ENCODE measurements around the gene ANKS1A.
"Not testable (repeated sequence)": the region's sequence is repeated elsewhere in the genome, so short reads cannot be mapped to it uniquely, and the experiment has no call there.

Gene ANKS1A

GRCh38 chr6:35093783-35094182 is 204.7 kb downstream of the ANKS1A start:
- Mint-ChIP-seq H3K36me3 (ENCODE audit: low read depth) (no peaks in the 10 kb centered on the region), H3K4me3 (no peak overlapping the region), H3K27me3 (ENCODE audit: low read depth, poor library complexity) (no peaks in the 10 kb centered on the region), H3K4me1 (peaks cover 54% of the 10 kb centered on the region), H3K27ac (no peak overlapping the region), H3K9me3 (no peaks in the 10 kb centered on the region)
- DNase-seq = no peak
- TF ChIP-seq CTCF (IDR thresholded peaks at IDR 0.05) = no peak

- peaks cover 54% of the 10 kb centered on the region for H3K4me1 Mint-ChIP-seq
Observed at GRCh38 chr6:35094183-35094582, 205.1 kb downstream of the ANKS1A start.

GRCh38 chr6:35096129-35096862 is 207.2 kb downstream of the ANKS1A start:
- no peak overlapping the region for H3K4me3 Mint-ChIP-seq
- TF ChIP-seq CTCF (IDR thresholded peaks at IDR 0.05) = no peak
- H3K36me3 Mint-ChIP-seq (ENCODE audit: low read depth) = no peaks in the 10 kb centered on the region
- H3K4me1 Mint-ChIP-seq = peaks cover 40% of the 10 kb centered on the region
- H3K27me3 Mint-ChIP-seq (ENCODE audit: low read depth, poor library complexity) = no peaks in the 10 kb centered on the region
- peak overlapping the region; percentile 29 for H3K27ac Mint-ChIP-seq
- DNase-seq = no peak
- H3K9me3 Mint-ChIP-seq = no peaks in the 10 kb centered on the region

More at GRCh38 chr6:35094183-35094582, 205.1 kb downstream of the ANKS1A start:
- no peak for TF ChIP-seq CTCF (IDR thresholded peaks at IDR 0.05)
- H3K4me3 Mint-ChIP-seq = no peak overlapping the region
- H3K9me3 Mint-ChIP-seq = no peaks in the 10 kb centered on the region
- H3K36me3 Mint-ChIP-seq (ENCODE audit: low read depth) = no peaks in the 10 kb centered on the region
- no peaks in the 10 kb centered on the region for H3K27me3 Mint-ChIP-seq (ENCODE audit: low read depth, poor library complexity)
- no peak for DNase-seq
- H3K27ac Mint-ChIP-seq = no peak overlapping the region

GRCh38 chr6:35099116-35099515 is 210.1 kb downstream of the ANKS1A start:
- peaks cover 4% of the 10 kb centered on the region for H3K36me3 Mint-ChIP-seq (ENCODE audit: low read depth)
- H3K9me3 Mint-ChIP-seq = peaks cover 4% of the 10 kb centered on the region
- H3K4me1 Mint-ChIP-seq = peaks cover 15% of the 10 kb centered on the region
- H3K27ac Mint-ChIP-seq = no peak overlapping the region
- H3K27me3 Mint-ChIP-seq (ENCODE audit: low read depth, poor library complexity) = peaks cover 3% of the 10 kb centered on the region
- no peak for DNase-seq
- no peak overlapping the region for H3K4me3 Mint-ChIP-seq
- no peak for TF ChIP-seq CTCF (IDR thresholded peaks at IDR 0.05)

GRCh38 chr6:35105078-35105477 is 216.0 kb downstream of the ANKS1A start:
- Mint-ChIP-seq H3K27me3 (ENCODE audit: low read depth, poor library complexity) (peaks cover 3% of the 10 kb centered on the region), H3K4me1 (peaks cover 4% of the 10 kb centered on the region), H3K4me3 (no peak overlapping the region), H3K9me3 (peaks cover 17% of the 10 kb centered on the region), H3K36me3 (ENCODE audit: low read depth) (peaks cover 9% of the 10 kb centered on the region), H3K27ac (no peak overlapping the region)
- no peak for DNase-seq
- TF ChIP-seq CTCF (IDR thresholded peaks at IDR 0.05) = no peak

- not testable (repeated sequence) for DNase-seq; H3K27ac Mint-ChIP-seq; H3K36me3 Mint-ChIP-seq (ENCODE audit: low read depth); H3K4me1 Mint-ChIP-seq; H3K4me3 Mint-ChIP-seq; H3K27me3 Mint-ChIP-seq (ENCODE audit: low read depth, poor library complexity)
- H3K9me3 Mint-ChIP-seq = peaks cover 19% of the 10 kb centered on the region
Observed at GRCh38 chr6:35106061-35106460, 217.0 kb downstream of the ANKS1A start.

- not testable (repeated sequence) for H3K27ac Mint-ChIP-seq; H3K4me1 Mint-ChIP-seq; DNase-seq; H3K4me3 Mint-ChIP-seq; H3K36me3 Mint-ChIP-seq (ENCODE audit: low read depth)
- H3K27me3 Mint-ChIP-seq (ENCODE audit: low read depth, poor library complexity) = peaks cover 11% of the 10 kb centered on the region
- H3K9me3 Mint-ChIP-seq = peaks cover 30% of the 10 kb centered on the region
Observed at GRCh38 chr6:35107208-35107607, 218.2 kb downstream of the ANKS1A start.

GRCh38 chr6:35107761-35108160 is 218.7 kb downstream of the ANKS1A start:
- not testable (repeated sequence) for H3K4me1 Mint-ChIP-seq; H3K36me3 Mint-ChIP-seq (ENCODE audit: low read depth); H3K27ac Mint-ChIP-seq; DNase-seq; H3K4me3 Mint-ChIP-seq
- H3K9me3 Mint-ChIP-seq = peaks cover 31% of the 10 kb centered on the region
- peaks cover 12% of the 10 kb centered on the region for H3K27me3 Mint-ChIP-seq (ENCODE audit: low read depth, poor library complexity)
